ENCODE results near the gene POMT2.

POMT2 gene

GRCh38 chr14:77335576-77335975, 14.9 kb upstream of the POMT2 start:
- no peak overlapping the region for H3K27ac ChIP-seq (ENCODE audit: low read depth, low read length)

GRCh38 chr14:77329872-77330271, 9.2 kb upstream of the POMT2 start:
- no peak for TF ChIP-seq CTCF (IDR thresholded peaks at IDR 0.05; ENCODE audit: low read depth, low read length, poor library complexity, severe bottlenecking)
- TF ChIP-seq EZH2phosphoT487 (IDR thresholded peaks at IDR 0.05; ENCODE audit: borderline replicate concordance, low read length), result no peak
- no peak overlapping the region for H3K4me3 ChIP-seq (ENCODE audit: low read length)
- no peaks in the 10 kb centered on the region for H3K36me3 ChIP-seq (ENCODE audit: control insufficient read depth, low read length)
- H3K4me1 ChIP-seq (ENCODE audit: control insufficient read depth, low read length), result no peaks in the 10 kb centered on the region
- H4K20me1 ChIP-seq (ENCODE audit: control insufficient read depth, insufficient read depth, low read depth, low read length), result no peaks in the 10 kb centered on the region
- H3K4me2 ChIP-seq (ENCODE audit: low read length), result no peak overlapping the region
- no peaks in the 10 kb centered on the region for H3F3A ChIP-seq (ENCODE audit: control insufficient read depth, insufficient read depth)
- H3K79me2 ChIP-seq (ENCODE audit: control insufficient read depth, low read length), result no peaks in the 10 kb centered on the region
- no peak overlapping the region for H3K27ac ChIP-seq (ENCODE audit: low read depth, low read length)
- no peaks in the 10 kb centered on the region for H3K9me2 ChIP-seq (replicated peaks; ENCODE audit: control insufficient read depth, low read length)
- H3K27me3 ChIP-seq (ENCODE audit: control insufficient read depth, low read length), result no peaks in the 10 kb centered on the region
- no peaks in the 10 kb centered on the region for H3K9me3 ChIP-seq (ENCODE audit: control insufficient read depth, insufficient read depth, low read length)

More at GRCh38 chr14:77335576-77335975, 14.9 kb upstream of the POMT2 start:
- no peak overlapping the region for H3K4me2 ChIP-seq (ENCODE audit: low read length)
- no peaks in the 10 kb centered on the region for H3K27me3 ChIP-seq (ENCODE audit: control insufficient read depth, low read length)
- peaks cover 8% of the 10 kb centered on the region for H3F3A ChIP-seq (ENCODE audit: control insufficient read depth, insufficient read depth)
- no peaks in the 10 kb centered on the region for H3K79me2 ChIP-seq (ENCODE audit: control insufficient read depth, low read length)
- peaks cover 43% of the 10 kb centered on the region for H3K36me3 ChIP-seq (ENCODE audit: control insufficient read depth, low read length)
- H3K4me3 ChIP-seq (ENCODE audit: low read length), result no peak overlapping the region
- no peaks in the 10 kb centered on the region for H3K9me3 ChIP-seq (ENCODE audit: control insufficient read depth, insufficient read depth, low read length)
- no peaks in the 10 kb centered on the region for H4K20me1 ChIP-seq (ENCODE audit: control insufficient read depth, insufficient read depth, low read depth, low read length)
- no peaks in the 10 kb centered on the region for H3K4me1 ChIP-seq (ENCODE audit: control insufficient read depth, low read length)
- TF ChIP-seq EZH2phosphoT487 (IDR thresholded peaks at IDR 0.05; ENCODE audit: borderline replicate concordance, low read length) (no peak), CTCF (IDR thresholded peaks at IDR 0.05; ENCODE audit: low read depth, low read length, poor library complexity, severe bottlenecking) (no peak)
- no peaks in the 10 kb centered on the region for H3K9me2 ChIP-seq (replicated peaks; ENCODE audit: control insufficient read depth, low read length)

- Histone ChIP-seq H3K4me1 (ENCODE audit: control insufficient read depth, low read length) (peaks cover 9% of the 10 kb centered on the region), H3K4me3 (ENCODE audit: low read length) (no peak overlapping the region), H3K4me2 (ENCODE audit: low read length) (no peak overlapping the region), H4K20me1 (ENCODE audit: control insufficient read depth, insufficient read depth, low read depth, low read length) (no peaks in the 10 kb centered on the region), H3K9me3 (ENCODE audit: control insufficient read depth, insufficient read depth, low read length) (no peaks in the 10 kb centered on the region), H3K27me3 (ENCODE audit: control insufficient read depth, low read length) (no peaks in the 10 kb centered on the region), H3K79me2 (ENCODE audit: control insufficient read depth, low read length) (peaks cover 13% of the 10 kb centered on the region), H3K27ac (ENCODE audit: low read depth, low read length) (no peak overlapping the region), H3K9me2 (replicated peaks; ENCODE audit: control insufficient read depth, low read length) (no peaks in the 10 kb centered on the region), H3F3A (ENCODE audit: control insufficient read depth, insufficient read depth) (no peaks in the 10 kb centered on the region), H3K36me3 (ENCODE audit: control insufficient read depth, low read length) (peaks cover 4% of the 10 kb centered on the region)
- TF ChIP-seq EZH2phosphoT487 (IDR thresholded peaks at IDR 0.05; ENCODE audit: borderline replicate concordance, low read length), result no peak
Measured at GRCh38 chr14:77327111-77327510, 6.4 kb upstream of the POMT2 start.

- Histone ChIP-seq H3F3A (ENCODE audit: control insufficient read depth, insufficient read depth) (peaks cover 5% of the 10 kb centered on the region; the same call in 1 of the 2 replicates), H3K36me3 (ENCODE audit: control insufficient read depth, low read length) (peaks cover 4% of the 10 kb centered on the region), H3K27ac (ENCODE audit: low read depth, low read length) (no peak overlapping the region), H3K9me3 (ENCODE audit: control insufficient read depth, insufficient read depth, low read length) (no peaks in the 10 kb centered on the region), H3K79me2 (ENCODE audit: control insufficient read depth, low read length) (peaks cover 17% of the 10 kb centered on the region), H3K4me3 (ENCODE audit: low read length) (no peak overlapping the region), H3K4me2 (ENCODE audit: low read length) (no peak overlapping the region), H4K20me1 (ENCODE audit: control insufficient read depth, insufficient read depth, low read depth, low read length) (no peaks in the 10 kb centered on the region), H3K27me3 (ENCODE audit: control insufficient read depth, low read length) (no peaks in the 10 kb centered on the region), H3K4me1 (ENCODE audit: control insufficient read depth, low read length) (peaks cover 13% of the 10 kb centered on the region), H3K9me2 (replicated peaks; ENCODE audit: control insufficient read depth, low read length) (no peaks in the 10 kb centered on the region)
- TF ChIP-seq CTCF (IDR thresholded peaks at IDR 0.05; ENCODE audit: low read depth, low read length, poor library complexity, severe bottlenecking) (no peak), EZH2phosphoT487 (IDR thresholded peaks at IDR 0.05; ENCODE audit: borderline replicate concordance, low read length) (no peak)
Measured at GRCh38 chr14:77325746-77326094, 5.0 kb upstream of the POMT2 start.
